SU-DHL-6 (cell line): Measurements from ENCODE around the gene CCT4.
"Not testable (repeated sequence)": the region's sequence is repeated elsewhere in the genome, so short reads cannot be mapped to it uniquely, and the experiment has no call there.

ENCODE experiments used
- H2AFZ ChIP-seq: fragments of 200-600 bp; sonication (generic); 2 replicates; pipeline ENCODE4 v1.6.1; 2014; ENCODE audit warnings: low read depth, mild to moderate bottlenecking, moderate library complexity, mixed read lengths, antibody characterized with exemption, low read length; ENCODE audit not compliant: severe bottlenecking
- H3F3A ChIP-seq: fragments of 200-600 bp; shearing (Covaris generic); 2 replicates; pipeline ENCODE4 v1.6.0; 2016; ENCODE audit warnings: antibody characterized with exemption, mild to moderate bottlenecking; ENCODE audit not compliant: insufficient read depth
- H3K27ac ChIP-seq: fragments of 200-600 bp; sonication (generic); 2 replicates; pipeline ENCODE4 v1.5.1; 2016; ENCODE audit warnings: low read depth, mild to moderate bottlenecking, low read length, moderate library complexity, mixed read lengths
- H3K27me3 ChIP-seq: fragments of 200-600 bp; sonication (generic), shearing (Covaris generic); 2 replicates; pipeline ENCODE4 v1.6.0; 2014; ENCODE audit warnings: mild to moderate bottlenecking, low read length
- H3K36me3 ChIP-seq: fragments of 200-600 bp; sonication (generic); 2 replicates; pipeline ENCODE4 v1.6.1; 2014; ENCODE audit warnings: mild to moderate bottlenecking, low read length, mixed read lengths
- H3K4me2 ChIP-seq: fragments of 300-600, 200-600 bp; shearing (Covaris generic), sonication (generic); 2 replicates; pipeline ENCODE4 v1.6.0; 2014; ENCODE audit warnings: low read length, low read depth, mild to moderate bottlenecking; ENCODE audit not compliant: poor library complexity, severe bottlenecking
- H3K4me3 ChIP-seq: fragments of 200-600 bp; sonication (generic); 2 replicates; pipeline ENCODE4 v1.5.1; 2014; ENCODE audit warnings: antibody characterized with exemption, low read length, mild to moderate bottlenecking, mixed read lengths; ENCODE audit not compliant: insufficient read depth, poor library complexity, severe bottlenecking
- H3K79me2 ChIP-seq: fragments of 200-600 bp; sonication (generic); 2 replicates; pipeline ENCODE4 v1.6.1; 2014; ENCODE audit warnings: mild to moderate bottlenecking, low read length, moderate library complexity; ENCODE audit not compliant: insufficient read depth
- H3K9ac ChIP-seq: fragments of 200-600 bp; sonication (generic); 2 replicates; pipeline ENCODE4 v1.7.0; 2014; ENCODE audit warnings: mild to moderate bottlenecking, low read length
- H3K9me2 ChIP-seq: fragments of 200-600 bp; sonication (generic); replicated peaks from 2 replicates; pipeline ENCODE4 v1.6.1; 2014; ENCODE audit warnings: low read length; ENCODE audit not compliant: insufficient read depth
- H3K9me3 ChIP-seq: fragments of 200-600 bp; sonication (generic); 2 replicates; pipeline ENCODE4 v1.6.1; 2014; ENCODE audit warnings: low read length, mixed read lengths; ENCODE audit not compliant: insufficient read depth
- H4K20me1 ChIP-seq: fragments of 200-600 bp; sonication (generic); 2 replicates; pipeline ENCODE4 v1.6.1; 2014; ENCODE audit warnings: low read depth, mild to moderate bottlenecking, antibody characterized with exemption, low read length, moderate library complexity, mixed read lengths
- EZH2phosphoT487 ChIP-seq: fragments of 200-600 bp; sonication (generic), shearing (Covaris generic); conservative IDR thresholded peaks from 2 replicates; pipeline ENCODE4 v1.6.1; 2018; ENCODE audit warnings: mild to moderate bottlenecking, antibody characterized with exemption, low read length, moderate library complexity, mixed read lengths
- TF ChIP-seq, protein P1 (sequence below): fragments of 200-600 bp; sonication (generic); IDR thresholded peaks from one replicate; pipeline ENCODE4 v1.5.1; 2017; ENCODE audit warnings: antibody characterized with exemption, mild to moderate bottlenecking, low read length, moderate library complexity; ENCODE audit not compliant: insufficient read depth, poor library complexity, severe bottlenecking

The CCT4 gene

DNA sequence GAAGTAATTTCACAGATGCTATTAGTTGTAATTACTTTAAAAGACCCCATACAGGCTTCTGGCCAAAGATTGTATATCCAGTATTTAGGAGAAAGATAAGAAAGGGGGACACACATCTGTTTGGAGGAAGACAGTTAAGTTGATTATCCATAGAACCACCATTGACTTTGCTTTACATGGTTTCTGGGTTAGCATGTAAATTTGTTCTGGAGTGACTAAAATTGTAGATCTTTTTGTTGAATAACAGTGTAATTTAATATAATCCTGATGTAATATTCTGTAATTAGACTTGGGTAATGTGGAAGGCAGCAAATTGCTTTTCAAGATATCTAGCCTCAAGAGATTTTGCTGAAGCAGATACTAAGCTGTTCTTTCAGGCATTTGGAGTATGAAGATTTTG lies 34.3 kb upstream of the CCT4 start:
- Histone ChIP-seq H3K27ac (no peak overlapping the region), H3K27me3 (no peaks in the 10 kb centered on the region), H3F3A (no peaks in the 10 kb centered on the region), H3K4me3 (no peak overlapping the region), H3K9me3 (no peaks in the 10 kb centered on the region), H4K20me1 (no peaks in the 10 kb centered on the region), H3K9ac (no peak overlapping the region), H3K9me2 (no peaks in the 10 kb centered on the region), H3K36me3 (no peaks in the 10 kb centered on the region), H3K4me2 (no peak overlapping the region), H2AFZ (no peak overlapping the region), H3K79me2 (no peaks in the 10 kb centered on the region)
- TF ChIP-seq, protein P1, sequence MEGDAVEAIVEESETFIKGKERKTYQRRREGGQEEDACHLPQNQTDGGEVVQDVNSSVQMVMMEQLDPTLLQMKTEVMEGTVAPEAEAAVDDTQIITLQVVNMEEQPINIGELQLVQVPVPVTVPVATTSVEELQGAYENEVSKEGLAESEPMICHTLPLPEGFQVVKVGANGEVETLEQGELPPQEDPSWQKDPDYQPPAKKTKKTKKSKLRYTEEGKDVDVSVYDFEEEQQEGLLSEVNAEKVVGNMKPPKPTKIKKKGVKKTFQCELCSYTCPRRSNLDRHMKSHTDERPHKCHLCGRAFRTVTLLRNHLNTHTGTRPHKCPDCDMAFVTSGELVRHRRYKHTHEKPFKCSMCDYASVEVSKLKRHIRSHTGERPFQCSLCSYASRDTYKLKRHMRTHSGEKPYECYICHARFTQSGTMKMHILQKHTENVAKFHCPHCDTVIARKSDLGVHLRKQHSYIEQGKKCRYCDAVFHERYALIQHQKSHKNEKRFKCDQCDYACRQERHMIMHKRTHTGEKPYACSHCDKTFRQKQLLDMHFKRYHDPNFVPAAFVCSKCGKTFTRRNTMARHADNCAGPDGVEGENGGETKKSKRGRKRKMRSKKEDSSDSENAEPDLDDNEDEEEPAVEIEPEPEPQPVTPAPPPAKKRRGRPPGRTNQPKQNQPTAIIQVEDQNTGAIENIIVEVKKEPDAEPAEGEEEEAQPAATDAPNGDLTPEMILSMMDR = no peak
- TF ChIP-seq EZH2phosphoT487 = no peak

DNA sequence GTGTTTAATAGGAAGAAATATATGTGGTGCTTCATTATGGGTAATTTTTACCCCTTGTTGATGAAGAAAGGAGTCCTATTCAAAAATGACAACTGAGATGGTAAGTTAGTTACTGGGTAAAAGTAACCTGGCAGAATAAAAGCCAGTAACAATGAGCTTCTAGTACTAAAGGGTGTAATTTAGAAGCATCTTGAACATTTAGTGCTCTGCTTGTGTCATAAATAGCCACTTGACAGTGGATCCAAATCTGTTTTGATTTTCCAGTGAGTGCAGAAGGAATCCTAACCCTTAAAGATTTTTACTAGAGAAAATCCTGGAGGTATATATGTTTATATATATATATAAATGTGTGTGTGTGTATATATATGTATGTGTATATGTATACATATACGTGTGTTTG lies 32.1 kb upstream of the CCT4 start:
- no peak overlapping the region for H3K4me3 ChIP-seq
- H4K20me1 ChIP-seq = no peaks in the 10 kb centered on the region
- no peak overlapping the region for H2AFZ ChIP-seq
- no peak overlapping the region for H3K4me2 ChIP-seq
- H3K27me3 ChIP-seq = no peaks in the 10 kb centered on the region
- no peak overlapping the region for H3K27ac ChIP-seq
- no peaks in the 10 kb centered on the region for H3K36me3 ChIP-seq
- H3K9ac ChIP-seq = no peak overlapping the region
- no peaks in the 10 kb centered on the region for H3F3A ChIP-seq
- H3K9me3 ChIP-seq = no peaks in the 10 kb centered on the region
- TF ChIP-seq, protein P1 = no peak
- no peak for TF ChIP-seq EZH2phosphoT487
- H3K9me2 ChIP-seq = no peaks in the 10 kb centered on the region
- H3K79me2 ChIP-seq = no peaks in the 10 kb centered on the region

DNA sequence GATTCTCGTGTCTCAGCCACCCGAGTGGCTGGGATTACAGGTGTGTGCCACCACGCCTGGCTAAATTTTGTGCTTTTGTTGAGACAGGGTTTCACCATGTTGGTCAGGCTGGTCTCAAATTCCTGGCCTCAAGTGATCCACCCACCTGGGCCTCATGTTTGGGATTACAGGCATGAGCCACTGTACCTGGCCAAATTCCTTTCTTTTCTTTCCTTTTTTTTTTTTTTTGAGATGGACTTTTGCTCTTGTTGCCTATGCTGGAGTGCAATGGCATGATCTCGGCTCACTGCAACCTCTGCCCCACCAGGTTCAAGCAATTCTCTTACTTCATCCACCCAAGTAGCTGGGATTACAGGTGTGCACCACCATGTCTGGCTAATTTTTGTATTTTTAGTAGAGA lies 26.3 kb upstream of the CCT4 start:
- H3K27me3 ChIP-seq, H4K20me1 ChIP-seq, H3F3A ChIP-seq, H2AFZ ChIP-seq, H3K79me2 ChIP-seq, H3K27ac ChIP-seq, H3K4me2 ChIP-seq, H3K9ac ChIP-seq, H3K9me2 ChIP-seq, H3K4me3 ChIP-seq, H3K36me3 ChIP-seq, H3K9me3 ChIP-seq: not testable (repeated sequence)

DNA sequence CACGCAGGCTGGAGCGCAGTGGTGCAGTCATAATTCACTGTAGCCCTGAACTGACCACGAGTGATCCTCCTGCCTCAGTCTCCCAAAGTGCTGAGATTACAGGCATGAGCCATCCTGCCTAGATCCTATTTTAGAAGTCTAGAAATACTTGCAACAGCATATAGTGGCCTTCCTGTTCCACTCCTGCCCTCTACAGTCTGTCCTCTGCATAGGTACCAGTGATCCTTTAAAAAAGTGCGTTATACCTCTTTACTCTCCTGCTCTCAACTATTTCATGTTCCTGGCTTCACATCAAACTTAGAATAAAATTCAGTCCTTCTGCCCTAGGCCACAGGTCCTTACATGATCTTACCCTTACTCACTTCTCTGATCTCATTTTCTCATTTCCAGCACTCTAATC lies 23.1 kb upstream of the CCT4 start:
- H3K27me3 ChIP-seq = no peaks in the 10 kb centered on the region
- no peaks in the 10 kb centered on the region for H3K36me3 ChIP-seq
- no peak overlapping the region for H2AFZ ChIP-seq
- H3K79me2 ChIP-seq = 0 out of 2 replicates have a peak, but pooled peaks cover 5% of the 10 kb centered on the region
- no peaks in the 10 kb centered on the region for H3K9me2 ChIP-seq
- H3K4me3 ChIP-seq = no peak overlapping the region
- no peaks in the 10 kb centered on the region for H4K20me1 ChIP-seq
- H3K27ac ChIP-seq = no peak overlapping the region
- 0 out of 2 replicates have a peak, but pooled peaks cover 3% of the 10 kb centered on the region for H3F3A ChIP-seq
- no peak overlapping the region for H3K9ac ChIP-seq
- TF ChIP-seq EZH2phosphoT487 = no peak
- TF ChIP-seq, protein P1 = no peak
- H3K4me2 ChIP-seq = no peak overlapping the region
- H3K9me3 ChIP-seq = no peaks in the 10 kb centered on the region
